Omental fat pad (tissue), 4 donors: ENCODE measurements around the gene HLCS. TPM values are rescaled to one million over a fixed set of nuclear protein-coding genes. Genes with fewer than 3 reads are reported as not detected.

Source experiments
- ATAC-seq: fragments of 150-250 bp; one replicate; pipeline ENCODE4 v1.9.1; 2016; ENCODE audit warnings: mild to moderate bottlenecking, moderate library complexity; ENCODE audit not compliant: low FRiP score
- DNase-seq: peaks from one replicate; pipeline ENCODE4 v3.0.0-alpha.2; 2019; ENCODE audit warnings: low spot score
- CTCF ChIP-seq, 3 donors: fragments of 450-650 bp; IDR thresholded peaks; one replicate each; pipeline ENCODE4 v1.5.1; 2016 to 2017; ENCODE audit warnings: antibody characterized with exemption in 3 of 3, mild to moderate bottlenecking in 3 of 3, moderate library complexity in 2 of 3
- total RNA-seq, 4 donors: library from RNA; depleted of rRNA; stranded (reverse); fragments of >200 nt; gene quantifications; one replicate each; pipeline ENCODE4 v1.1.0, GENCODE V29; 2016

Gene HLCS
- total RNA-seq, 4 donors from 2014 or later: 14.3 to 19.3 (median 17.6) TPM

DNA sequence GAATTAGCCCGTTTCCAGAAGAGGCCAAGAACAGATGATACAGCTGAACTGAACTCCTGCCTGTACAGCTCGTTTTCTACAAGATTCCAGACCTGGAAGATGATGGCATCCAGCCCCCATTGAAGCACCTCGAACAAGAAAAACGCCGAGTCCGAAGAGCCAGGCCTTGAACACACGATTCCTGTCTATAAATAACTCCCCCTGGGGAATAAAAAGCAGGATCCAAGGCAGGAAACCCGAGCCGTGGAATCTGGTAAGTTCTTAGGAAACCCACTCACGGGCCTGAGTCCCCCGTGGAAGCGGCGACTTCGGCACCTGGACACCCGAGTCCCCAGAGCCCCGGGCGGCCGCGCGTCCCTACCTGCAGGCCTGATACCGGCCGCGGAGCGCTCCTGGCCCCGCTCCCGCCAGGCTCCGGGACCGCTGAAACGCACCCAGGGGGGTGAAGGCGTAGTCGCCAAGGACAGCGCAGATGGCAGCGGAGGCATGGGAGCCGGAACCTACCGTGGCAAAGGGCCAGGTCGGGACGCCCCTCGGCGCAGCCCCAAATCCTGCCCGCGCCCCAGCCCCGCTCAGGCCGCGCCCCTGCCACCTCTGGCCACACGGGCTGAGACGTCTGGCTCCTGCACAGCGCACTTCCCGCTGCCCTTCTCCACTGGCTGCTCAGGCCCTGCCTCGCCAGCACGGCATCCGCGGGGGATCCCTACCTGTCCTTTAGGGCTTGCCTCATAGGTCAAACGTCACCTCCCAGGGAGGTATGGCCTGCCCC lies 14.0 kb upstream of the HLCS start:
- DNase-seq: no peak
- TF ChIP-seq CTCF (IDR thresholded peaks at IDR 0.05): no peak
- ATAC-seq: peak; percentile 52

- DNase-seq (no peak), ATAC-seq (peak; percentile 42)
- TF ChIP-seq CTCF (IDR thresholded peaks at IDR 0.05): no peak
Measured at GRCh38 chr21:36976882-36977651, 10.6 kb upstream of the HLCS start.

- no peak for TF ChIP-seq CTCF (IDR thresholded peaks at IDR 0.05)
- DNase-seq (no peak), ATAC-seq (no peak)
Measured at GRCh38 chr21:36976228-36976861, 9.9 kb upstream of the HLCS start.

- DNase-seq (no peak), ATAC-seq (no peak)
- no peak for TF ChIP-seq CTCF (IDR thresholded peaks at IDR 0.05)
Measured at GRCh38 chr21:36974851-36975192, 8.4 kb upstream of the HLCS start.

DNA sequence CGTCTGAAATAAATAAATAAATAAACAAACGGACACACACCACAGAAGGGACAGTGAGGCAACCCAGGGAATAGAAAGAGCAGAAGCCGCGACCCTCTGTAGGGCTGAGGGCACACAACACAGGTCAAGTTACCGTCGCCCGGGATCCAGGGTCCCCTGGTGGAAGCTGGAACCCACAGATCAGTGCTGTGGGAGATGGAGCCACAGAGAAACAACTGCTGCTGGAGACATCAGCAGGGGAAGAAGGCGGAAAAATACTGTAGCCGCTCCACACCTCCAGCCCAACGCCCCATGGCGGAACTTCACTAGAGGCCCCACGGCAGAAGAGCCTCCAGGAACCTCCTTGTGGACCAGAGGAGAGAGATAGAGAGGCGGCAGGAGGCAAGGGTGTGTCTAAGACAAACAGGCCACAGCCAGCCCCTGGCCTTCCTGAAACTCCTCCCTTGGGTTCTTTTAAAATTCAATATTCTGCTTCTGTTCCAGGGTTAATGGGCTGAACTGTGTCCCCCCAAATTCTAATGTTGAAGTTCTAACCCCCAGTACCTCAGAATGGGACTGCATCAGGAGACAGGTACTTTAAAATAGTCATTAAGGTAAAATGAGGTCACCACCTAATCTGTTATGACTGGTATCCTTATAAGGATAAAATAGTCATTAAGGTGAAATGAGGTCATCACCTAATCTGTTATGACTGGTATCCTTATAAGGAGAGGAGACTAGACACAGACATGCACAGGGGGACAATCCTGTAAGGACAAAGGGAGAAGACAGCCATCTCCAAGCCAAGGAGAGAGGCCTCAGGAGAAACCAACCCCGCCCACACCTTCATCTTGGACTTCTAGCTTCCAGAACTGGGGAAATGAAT lies 7.7 kb upstream of the HLCS start:
- no peak for TF ChIP-seq CTCF (IDR thresholded peaks at IDR 0.05)
- ATAC-seq (no peak), DNase-seq (no peak)

DNA sequence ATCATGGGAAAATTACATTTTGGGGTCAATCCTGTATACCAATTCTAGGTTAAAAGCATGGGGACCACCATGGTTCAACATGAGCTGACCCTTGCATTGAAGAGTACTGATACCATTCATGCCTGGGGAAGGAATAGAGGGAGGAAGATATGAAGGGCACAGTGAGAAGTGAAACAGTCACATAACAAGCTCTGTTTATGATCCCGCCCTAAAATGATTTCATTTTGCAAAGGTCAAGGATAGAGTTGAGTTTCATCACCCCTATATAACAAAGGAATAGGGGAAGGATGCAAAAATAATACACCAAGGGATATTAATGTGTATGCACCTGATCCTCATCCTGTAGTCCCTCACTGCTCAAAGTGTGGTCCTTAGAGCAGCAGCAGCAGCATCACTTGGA lies 2.5 kb upstream of the HLCS start:
- DNase-seq (no peak), ATAC-seq (no peak)
- TF ChIP-seq CTCF (IDR thresholded peaks at IDR 0.05): no peak
